ENCODE measurements around the gene MYCN.

DNA sequence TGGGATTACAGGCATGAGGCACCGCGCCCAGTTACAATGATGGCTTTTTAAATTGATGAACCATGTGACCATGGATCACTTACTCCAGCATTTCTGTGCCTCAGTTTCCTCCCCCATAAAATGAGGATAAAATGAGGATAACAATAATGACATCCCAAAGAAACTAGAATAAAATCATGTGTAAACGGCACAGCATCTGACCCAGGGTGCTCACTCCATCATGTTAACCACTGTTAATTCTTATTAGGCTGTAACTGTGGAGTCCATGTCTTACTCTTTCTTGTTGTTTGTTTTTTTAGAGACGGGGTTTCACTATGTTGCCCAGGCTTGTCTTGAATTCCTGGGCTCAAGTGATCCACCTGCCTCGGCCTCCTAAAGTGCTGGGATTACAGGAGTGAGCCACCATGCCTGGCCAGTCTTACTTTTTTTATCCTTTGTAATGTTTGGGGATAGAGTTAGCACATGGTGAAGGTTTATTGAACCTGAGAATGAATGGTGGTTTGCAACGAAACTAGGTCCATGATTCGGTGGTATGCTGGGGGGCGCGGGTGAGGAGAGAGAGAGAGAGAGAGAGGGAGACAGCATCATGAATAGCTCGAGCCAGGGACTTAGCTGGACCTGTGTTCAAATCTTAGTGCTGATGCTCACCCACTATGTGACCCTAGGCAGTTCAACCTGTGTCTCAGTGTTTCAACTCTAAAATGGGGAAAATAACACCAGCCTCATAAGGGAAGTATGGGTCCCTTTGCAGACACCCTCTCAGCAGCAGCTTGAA is 52.3 kb downstream of the MYCN start:
- TF ChIP-seq, protein P1, sequence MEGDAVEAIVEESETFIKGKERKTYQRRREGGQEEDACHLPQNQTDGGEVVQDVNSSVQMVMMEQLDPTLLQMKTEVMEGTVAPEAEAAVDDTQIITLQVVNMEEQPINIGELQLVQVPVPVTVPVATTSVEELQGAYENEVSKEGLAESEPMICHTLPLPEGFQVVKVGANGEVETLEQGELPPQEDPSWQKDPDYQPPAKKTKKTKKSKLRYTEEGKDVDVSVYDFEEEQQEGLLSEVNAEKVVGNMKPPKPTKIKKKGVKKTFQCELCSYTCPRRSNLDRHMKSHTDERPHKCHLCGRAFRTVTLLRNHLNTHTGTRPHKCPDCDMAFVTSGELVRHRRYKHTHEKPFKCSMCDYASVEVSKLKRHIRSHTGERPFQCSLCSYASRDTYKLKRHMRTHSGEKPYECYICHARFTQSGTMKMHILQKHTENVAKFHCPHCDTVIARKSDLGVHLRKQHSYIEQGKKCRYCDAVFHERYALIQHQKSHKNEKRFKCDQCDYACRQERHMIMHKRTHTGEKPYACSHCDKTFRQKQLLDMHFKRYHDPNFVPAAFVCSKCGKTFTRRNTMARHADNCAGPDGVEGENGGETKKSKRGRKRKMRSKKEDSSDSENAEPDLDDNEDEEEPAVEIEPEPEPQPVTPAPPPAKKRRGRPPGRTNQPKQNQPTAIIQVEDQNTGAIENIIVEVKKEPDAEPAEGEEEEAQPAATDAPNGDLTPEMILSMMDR (IDR thresholded peaks at IDR 0.05) = no peak
- no peak for TF ChIP-seq EP300 (IDR thresholded peaks at IDR 0.05)

Data from ovary (tissue), 3 donors.